ENCODE data around the gene GRK3. TPM values are rescaled to one million over a fixed set of nuclear protein-coding genes. Genes with fewer than 3 reads are reported as not detected.

The GRK3 gene
- total RNA-seq, 2 donors from 2014 or later: 19.4 to 21.0 TPM

DNA sequence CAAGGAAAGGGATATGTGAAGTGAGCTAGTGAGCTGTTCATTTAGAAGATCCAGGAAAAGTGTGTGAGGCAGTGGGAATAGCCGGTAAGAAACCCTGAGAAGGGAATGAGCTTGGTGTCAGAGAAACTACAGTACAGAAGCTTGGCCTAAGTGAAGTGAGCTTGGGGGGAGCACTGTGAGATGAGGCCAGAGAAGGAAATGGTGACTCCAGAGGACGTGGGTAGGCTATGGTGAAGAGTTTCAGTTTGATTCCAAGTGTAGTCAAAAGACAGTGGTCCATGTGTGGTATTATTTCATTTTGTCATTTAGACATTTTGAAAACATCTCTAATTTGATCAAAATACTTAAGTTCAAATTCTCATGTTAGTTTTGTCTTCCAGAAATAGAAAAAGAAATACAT lies 77.2 kb downstream of the GRK3 start:
- H3K9me3 ChIP-seq (ENCODE audit: control insufficient read depth, low read length): peaks cover 13% of the 10 kb centered on the region
- no peak overlapping the region for H3K4me3 Mint-ChIP-seq
- H3K9me3 Mint-ChIP-seq: peaks cover 10% of the 10 kb centered on the region
- H3K36me3 ChIP-seq (ENCODE audit: control insufficient read depth, insufficient read depth, low read length): no peaks in the 10 kb centered on the region
- H3K4me1 Mint-ChIP-seq: peaks cover 11% of the 10 kb centered on the region
- H3K36me3 Mint-ChIP-seq (ENCODE audit: low read depth): peaks cover 15% of the 10 kb centered on the region
- 97 to 100% methylated on average over 1 to 2 of the region's 2 CpGs for WGBS, 2 experiments (ENCODE audit: insufficient coverage in 1 of 2, insufficient read length in 1 of 2)
- H3K27me3 Mint-ChIP-seq (ENCODE audit: insufficient read depth): no peaks in the 10 kb centered on the region
- H3K27ac Mint-ChIP-seq: no peak overlapping the region
- no peak overlapping the region for H3K9ac ChIP-seq (ENCODE audit: extremely low read depth, low read length, poor library complexity, severe bottlenecking)
- H3K27me3 ChIP-seq (ENCODE audit: control insufficient read depth, insufficient read depth, low read length, poor library complexity, severe bottlenecking): no peaks in the 10 kb centered on the region
- TF ChIP-seq, protein P1, sequence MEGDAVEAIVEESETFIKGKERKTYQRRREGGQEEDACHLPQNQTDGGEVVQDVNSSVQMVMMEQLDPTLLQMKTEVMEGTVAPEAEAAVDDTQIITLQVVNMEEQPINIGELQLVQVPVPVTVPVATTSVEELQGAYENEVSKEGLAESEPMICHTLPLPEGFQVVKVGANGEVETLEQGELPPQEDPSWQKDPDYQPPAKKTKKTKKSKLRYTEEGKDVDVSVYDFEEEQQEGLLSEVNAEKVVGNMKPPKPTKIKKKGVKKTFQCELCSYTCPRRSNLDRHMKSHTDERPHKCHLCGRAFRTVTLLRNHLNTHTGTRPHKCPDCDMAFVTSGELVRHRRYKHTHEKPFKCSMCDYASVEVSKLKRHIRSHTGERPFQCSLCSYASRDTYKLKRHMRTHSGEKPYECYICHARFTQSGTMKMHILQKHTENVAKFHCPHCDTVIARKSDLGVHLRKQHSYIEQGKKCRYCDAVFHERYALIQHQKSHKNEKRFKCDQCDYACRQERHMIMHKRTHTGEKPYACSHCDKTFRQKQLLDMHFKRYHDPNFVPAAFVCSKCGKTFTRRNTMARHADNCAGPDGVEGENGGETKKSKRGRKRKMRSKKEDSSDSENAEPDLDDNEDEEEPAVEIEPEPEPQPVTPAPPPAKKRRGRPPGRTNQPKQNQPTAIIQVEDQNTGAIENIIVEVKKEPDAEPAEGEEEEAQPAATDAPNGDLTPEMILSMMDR (conservative IDR thresholded peaks at IDR 0.05): no peak
- DNase-seq: no peak
- H3K4me3 ChIP-seq (ENCODE audit: low read length): no peak overlapping the region
- H3K4me1 ChIP-seq (ENCODE audit: control insufficient read depth, insufficient read depth, low read length): no peaks in the 10 kb centered on the region
- H3K27ac ChIP-seq (ENCODE audit: low read depth, low read length): no peak overlapping the region

DNA sequence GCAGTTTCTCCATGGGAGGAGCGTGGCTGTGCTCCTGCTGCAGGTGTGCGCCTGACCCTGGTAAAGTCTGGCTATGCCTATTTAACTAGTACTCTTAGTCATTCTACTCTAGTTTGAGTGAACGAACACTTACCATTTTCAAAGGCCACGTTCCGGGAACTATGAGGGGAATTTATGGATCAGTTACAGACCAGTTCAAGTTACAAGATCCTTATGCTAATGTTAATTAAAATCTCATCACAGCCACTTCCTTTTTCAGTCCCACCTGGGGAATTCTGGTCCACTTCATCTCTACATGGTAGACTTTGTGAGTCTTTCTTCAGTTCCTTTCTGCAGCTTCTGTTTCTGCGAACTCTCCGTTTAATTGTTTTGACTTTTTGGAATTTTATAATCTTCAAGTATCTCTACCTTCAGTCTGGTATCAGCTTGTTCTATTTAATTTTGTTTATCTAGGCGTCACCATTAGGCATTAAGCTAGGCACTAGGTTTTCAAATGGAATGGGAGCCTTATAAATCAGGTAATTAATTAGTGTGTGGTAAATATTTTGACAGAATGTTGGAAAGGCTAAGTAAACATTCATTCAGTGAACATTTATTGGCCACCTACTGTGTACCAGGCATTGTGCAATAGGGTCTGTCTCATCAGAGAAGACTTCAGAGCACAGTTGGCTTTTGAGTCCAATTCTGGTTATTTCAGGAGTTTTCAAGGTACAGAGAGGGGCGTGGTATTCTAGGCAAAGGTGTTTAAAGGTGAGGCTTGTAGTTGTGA lies 78.9 kb downstream of the GRK3 start:
- peak overlapping the region; percentile 32 for H3K27ac Mint-ChIP-seq
- H3K27me3 Mint-ChIP-seq (ENCODE audit: insufficient read depth): no peaks in the 10 kb centered on the region
- peaks cover 10% of the 10 kb centered on the region for H3K9me3 Mint-ChIP-seq
- Histone ChIP-seq H3K27ac (ENCODE audit: low read depth, low read length) (no peak overlapping the region), H3K4me1 (ENCODE audit: control insufficient read depth, insufficient read depth, low read length) (no peaks in the 10 kb centered on the region), H3K27me3 (ENCODE audit: control insufficient read depth, insufficient read depth, low read length, poor library complexity, severe bottlenecking) (no peaks in the 10 kb centered on the region), H3K36me3 (ENCODE audit: control insufficient read depth, insufficient read depth, low read length) (no peaks in the 10 kb centered on the region), H3K9me3 (ENCODE audit: control insufficient read depth, low read length) (peaks cover 13% of the 10 kb centered on the region), H3K9ac (ENCODE audit: extremely low read depth, low read length, poor library complexity, severe bottlenecking) (no peak overlapping the region), H3K4me3 (ENCODE audit: low read length) (no peak overlapping the region)
- H3K4me3 Mint-ChIP-seq: no peak overlapping the region
- peaks cover 11% of the 10 kb centered on the region for H3K4me1 Mint-ChIP-seq
- H3K36me3 Mint-ChIP-seq (ENCODE audit: low read depth): peaks cover 8% of the 10 kb centered on the region
- no peak for DNase-seq
- WGBS, 2 experiments (ENCODE audit: insufficient coverage in 1 of 2, insufficient read length in 1 of 2): 89 to 96% methylated on average over 4 to 9 of the region's 9 CpGs
- TF ChIP-seq, protein P1 (conservative IDR thresholded peaks at IDR 0.05): no peak

DNA sequence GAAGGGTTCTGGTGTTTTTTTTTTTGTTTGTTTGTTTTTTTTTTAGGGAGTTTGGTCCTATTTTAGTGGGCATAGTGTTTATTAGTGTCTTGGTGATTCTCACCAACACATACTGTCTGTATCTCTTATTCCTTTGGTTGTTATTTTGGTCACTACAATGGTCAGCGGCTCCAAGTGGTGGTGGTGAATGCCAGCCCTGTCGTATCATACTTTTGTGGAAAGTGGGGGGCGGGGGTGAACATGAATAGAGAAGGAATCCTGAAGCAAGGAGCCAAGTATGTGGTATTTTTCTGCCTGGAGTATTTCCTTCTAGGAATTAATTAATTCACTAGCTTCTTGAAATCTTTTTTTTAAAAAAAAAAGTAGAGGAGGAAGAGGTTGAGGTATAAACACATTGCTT lies 79.6 kb downstream of the GRK3 start:
- no peak overlapping the region for H3K4me3 Mint-ChIP-seq
- H3K27ac Mint-ChIP-seq: peak overlapping the region; percentile 32

More for the DNA sequence above, 79.6 kb downstream of the GRK3 start:
- H3K4me1 ChIP-seq (ENCODE audit: control insufficient read depth, insufficient read depth, low read length): no peaks in the 10 kb centered on the region
- H3K4me3 ChIP-seq (ENCODE audit: low read length): no peak overlapping the region
- no peak overlapping the region for H3K27ac ChIP-seq (ENCODE audit: low read depth, low read length)
- H3K36me3 ChIP-seq (ENCODE audit: control insufficient read depth, insufficient read depth, low read length): no peaks in the 10 kb centered on the region
- no peak for DNase-seq
- no peaks in the 10 kb centered on the region for H3K27me3 ChIP-seq (ENCODE audit: control insufficient read depth, insufficient read depth, low read length, poor library complexity, severe bottlenecking)
- TF ChIP-seq, protein P1 (conservative IDR thresholded peaks at IDR 0.05): no peak
- Mint-ChIP-seq H3K9me3 (peaks cover 10% of the 10 kb centered on the region), H3K4me1 (peaks cover 11% of the 10 kb centered on the region), H3K36me3 (ENCODE audit: low read depth) (peaks cover 3% of the 10 kb centered on the region), H3K27me3 (ENCODE audit: insufficient read depth) (no peaks in the 10 kb centered on the region)
- 92% methylated on average over 3 of the region's 3 CpGs; no CpG with 5 or more reads in 1 of the 2 experiments for WGBS, 2 experiments (ENCODE audit: insufficient coverage in 1 of 2, insufficient read length in 1 of 2)
- H3K9me3 ChIP-seq (ENCODE audit: control insufficient read depth, low read length): peaks cover 13% of the 10 kb centered on the region
- H3K9ac ChIP-seq (ENCODE audit: extremely low read depth, low read length, poor library complexity, severe bottlenecking): no peak overlapping the region

Data from endodermal cell (in vitro differentiated cells).